ENCODE data around the gene SLC25A42. TPM values are rescaled to one million over a fixed set of nuclear protein-coding genes. Genes with fewer than 3 reads are reported as not detected.

Gene SLC25A42
- total RNA-seq, 4 donors from 2014 or later = 4.1 to 17.3 (median 8.1) TPM

- TF ChIP-seq CTCF (IDR thresholded peaks at IDR 0.05; ENCODE audit: low read depth) = no peak
These were observed 30.7 kb downstream of the SLC25A42 start for GRCh38 chr19:19094513-19094912.

- no peak for TF ChIP-seq CTCF (IDR thresholded peaks at IDR 0.05; ENCODE audit: low read depth)
These were observed 31.9 kb downstream of the SLC25A42 start for GRCh38 chr19:19095691-19096090.

GRCh38 chr19:19096641-19097627 is 33.1 kb downstream of the SLC25A42 start:
- no peak for TF ChIP-seq CTCF (IDR thresholded peaks at IDR 0.05; ENCODE audit: low read depth)

GRCh38 chr19:19098084-19098702 is 34.4 kb downstream of the SLC25A42 start:
- no peak for TF ChIP-seq CTCF (IDR thresholded peaks at IDR 0.05; ENCODE audit: low read depth)

GRCh38 chr19:19098703-19099632 is 35.2 kb downstream of the SLC25A42 start:
- no peak for TF ChIP-seq CTCF (IDR thresholded peaks at IDR 0.05; ENCODE audit: low read depth)

- TF ChIP-seq CTCF (IDR thresholded peaks at IDR 0.05; ENCODE audit: low read depth) = no peak
These were observed 37.7 kb downstream of the SLC25A42 start for GRCh38 chr19:19101540-19101939.
